Endometrial microvascular endothelial cells (primary cell): ENCODE measurements around the gene ANKMY1. TPM values are rescaled to one million over a fixed set of nuclear protein-coding genes. Genes with fewer than 3 reads are reported as not detected.
"Not testable (repeated sequence)": the region's sequence is repeated elsewhere in the genome, so short reads cannot be mapped to it uniquely, and the experiment has no call there.

ENCODE experiments used
- in situ Hi-C: cut with HindIII; loops from 2 replicates; pipeline ENCODE4 v1.10.0; 2017; ENCODE audit warnings: low sequenced_read_pairs, low pct_unique_long_range_greater_than_20kb; ENCODE audit errors: inconsistent ontology term
- total RNA-seq: library from RNA; depleted of rRNA; stranded (reverse); fragments of >200 nt; gene quantifications from one replicate; pipeline ENCODE4 v1.2.3, GENCODE V29; 2015; ENCODE audit errors: inconsistent ontology term

ANKMY1 gene
- total RNA-seq, 1 donor from 2014 or later, result 3.0 TPM

DNA sequence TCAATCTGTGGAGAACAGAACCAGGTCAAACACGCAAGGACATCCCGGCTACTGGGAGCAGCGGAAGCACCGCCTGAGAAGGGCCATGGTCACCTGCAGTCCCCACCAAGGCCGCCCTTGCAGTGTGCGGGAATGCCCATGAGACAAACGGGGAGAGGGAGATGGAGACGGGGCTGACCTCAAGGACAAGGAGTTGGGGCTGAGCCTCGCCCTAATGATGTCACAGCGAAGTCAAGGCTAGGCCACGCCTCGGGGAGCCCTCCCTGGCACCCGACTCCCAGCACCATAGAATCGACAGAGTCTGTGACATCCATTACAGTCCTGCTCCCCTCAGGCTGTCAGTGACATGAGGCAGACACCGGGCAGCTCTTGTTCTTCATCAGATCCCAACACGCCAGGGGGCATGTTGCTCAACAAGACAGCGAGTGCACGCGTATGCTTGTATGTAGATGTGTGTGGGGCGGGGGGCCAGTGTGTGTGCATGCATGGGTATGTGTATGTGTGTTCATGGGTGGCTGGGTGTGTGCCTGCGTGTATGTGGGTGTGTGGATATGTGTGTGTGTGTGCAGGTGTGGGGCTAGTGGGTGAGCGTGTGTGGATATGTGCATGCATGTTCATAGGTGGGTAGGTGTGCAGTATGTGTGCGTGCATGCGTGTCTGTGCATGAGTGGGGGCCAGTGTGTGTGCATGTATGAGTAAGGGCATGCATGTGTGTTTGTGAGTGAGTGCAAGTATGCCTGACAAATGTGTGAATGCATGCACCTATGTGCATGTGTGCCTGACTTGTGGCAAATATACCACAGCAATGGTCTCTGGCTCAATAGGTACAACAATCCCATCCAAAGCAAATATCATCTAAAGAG, 57.0 kb downstream of the ANKMY1 start:
- in situ Hi-C loops, result no loop called here

- in situ Hi-C loops, result no loop called here
These were observed 58.2 kb downstream of the ANKMY1 start for GRCh38 chr2:240499309-240500301.

DNA sequence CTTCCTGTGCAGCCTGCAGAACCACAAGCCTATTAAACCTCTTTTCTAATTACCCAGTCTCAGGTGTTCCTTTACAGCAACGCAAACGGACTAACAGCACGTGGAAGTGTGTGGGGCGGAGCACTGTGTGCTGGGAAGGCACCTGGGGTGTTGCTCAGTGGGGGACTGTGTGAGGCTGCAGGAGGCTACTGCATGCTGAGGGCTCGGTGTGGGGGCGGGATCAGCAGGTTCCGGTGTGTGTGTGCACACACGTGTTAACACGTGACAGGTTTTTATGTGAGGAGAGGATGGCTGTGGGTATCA, 58.9 kb downstream of the ANKMY1 start:
- in situ Hi-C loops, result no loop called here

- in situ Hi-C loops, result no loop called here
These were observed 59.4 kb downstream of the ANKMY1 start for GRCh38 chr2:240498171-240498957.

DNA sequence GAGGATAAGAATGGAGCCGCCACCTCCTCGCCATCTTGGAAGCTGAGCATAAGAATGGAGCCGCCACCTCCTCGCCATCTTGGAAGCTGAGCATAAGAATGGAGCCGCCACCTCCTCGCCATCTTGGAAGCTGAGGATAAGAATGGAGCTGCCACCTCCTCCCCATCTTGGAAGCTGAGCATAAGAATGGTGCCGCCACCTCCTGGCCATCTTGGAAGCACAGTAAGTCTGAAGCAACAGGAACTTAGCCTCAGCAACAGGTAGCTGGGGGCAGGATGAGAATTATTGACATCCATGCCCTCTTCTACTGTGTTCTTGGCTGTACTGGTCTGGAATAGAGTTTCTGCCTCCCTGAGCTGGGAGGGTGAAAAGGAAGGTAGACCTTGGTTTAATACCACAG, 60.7 kb downstream of the ANKMY1 start:
- in situ Hi-C loops, result not testable (repeated sequence)

DNA sequence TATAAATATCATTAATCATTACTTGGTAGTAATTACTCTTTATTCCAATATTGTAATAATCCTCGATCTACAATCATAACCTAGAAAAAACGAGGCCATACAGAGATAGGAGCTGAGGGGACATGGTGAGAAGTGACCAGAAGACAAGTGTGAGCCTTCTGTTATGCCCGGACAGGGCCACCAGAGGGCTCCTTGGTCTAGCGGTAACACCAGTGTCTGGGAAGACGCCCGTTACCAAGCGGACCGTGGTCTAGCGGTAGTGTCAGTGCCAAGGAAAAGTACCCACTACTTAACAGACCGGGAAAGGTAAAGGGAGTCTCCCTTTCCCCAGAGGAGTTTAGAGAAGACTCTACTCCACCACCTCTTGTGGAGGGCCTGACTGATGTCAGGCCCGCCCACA, 62.8 kb downstream of the ANKMY1 start:
- in situ Hi-C loops, result not testable (repeated sequence)

- in situ Hi-C loops, result no loop called here
These were observed 63.5 kb downstream of the ANKMY1 start for GRCh38 chr2:240494194-240494793.

DNA sequence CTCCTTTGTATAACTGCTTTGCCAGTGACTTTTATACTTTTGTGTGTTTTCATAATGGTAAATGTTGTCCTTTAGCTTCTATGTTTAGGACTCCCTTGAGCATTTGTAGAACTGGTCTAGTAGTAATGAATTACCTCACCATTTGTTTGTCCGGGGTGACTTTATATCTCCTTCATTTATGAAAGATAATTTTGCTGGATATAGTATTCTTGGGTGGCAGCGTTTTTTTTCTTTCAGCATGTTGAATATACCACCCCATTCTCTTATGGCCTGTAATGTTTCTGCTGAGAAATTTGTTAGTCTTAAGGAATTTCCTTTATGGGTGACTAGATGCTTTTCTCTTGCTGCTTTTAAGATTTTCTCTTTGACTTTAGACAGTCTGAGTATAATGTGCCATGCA, 66.3 kb downstream of the ANKMY1 start:
- in situ Hi-C loops, result no loop called here

GRCh38 chr2:240482141-240482540, 75.6 kb downstream of the ANKMY1 start:
- in situ Hi-C loops, result no loop called here

DNA sequence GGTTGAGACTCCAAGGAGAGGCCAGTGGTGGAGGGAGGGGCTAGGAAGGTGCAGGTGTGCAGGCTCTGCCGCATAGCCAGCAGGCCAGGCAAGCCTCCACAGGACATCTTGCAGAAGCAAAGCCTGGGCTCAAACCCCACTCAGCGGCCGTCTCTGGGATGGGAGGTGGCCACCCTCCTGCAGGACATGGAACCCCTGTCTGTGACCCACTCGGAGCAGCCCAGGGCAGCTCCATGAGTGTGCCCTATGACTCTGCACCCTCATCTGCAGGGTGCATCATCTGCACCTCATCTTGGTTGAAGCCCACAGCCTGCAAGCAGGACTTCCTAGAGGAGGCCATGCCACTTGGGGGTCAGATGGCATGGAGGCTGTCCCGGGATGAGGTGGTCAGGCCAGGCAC, 76.1 kb downstream of the ANKMY1 start:
- in situ Hi-C loops, result no loop called here

DNA sequence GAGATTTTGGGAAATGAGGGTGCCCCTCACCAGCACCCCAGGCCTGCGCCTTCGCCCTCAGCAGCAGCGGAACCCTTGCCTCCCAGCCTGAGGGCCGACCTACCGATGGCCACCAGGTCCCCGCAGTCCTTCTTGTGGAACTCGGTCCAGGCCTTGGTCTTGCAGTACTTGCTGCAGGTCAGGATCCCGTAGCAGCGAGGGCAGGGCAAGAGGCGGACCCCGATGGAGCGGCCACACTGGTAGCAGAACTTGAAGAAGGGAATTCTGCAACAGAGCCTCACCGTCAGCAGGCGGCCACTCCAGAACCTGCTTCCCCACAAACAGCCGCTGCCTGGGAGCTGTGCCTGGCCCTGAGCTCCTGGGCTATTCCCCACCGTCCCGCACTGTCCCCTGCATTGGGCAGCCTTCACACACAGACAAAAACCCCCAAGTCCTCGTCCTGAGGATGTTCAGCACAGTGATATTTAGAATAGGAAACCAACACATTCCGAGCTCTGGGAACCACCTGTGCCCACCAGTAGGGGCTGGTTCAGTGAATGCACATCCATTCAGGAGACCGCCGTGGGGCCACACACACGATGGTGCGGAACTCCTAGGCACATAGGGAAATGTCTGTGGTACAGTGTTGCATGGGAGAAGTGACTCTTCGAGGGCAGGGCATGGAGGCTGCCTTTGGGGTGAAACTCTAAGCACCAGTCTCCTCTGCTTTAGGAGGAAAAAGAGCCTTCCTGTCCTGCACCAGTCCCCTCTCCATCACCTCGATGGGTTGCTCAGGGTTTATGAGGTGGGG, 76.8 kb downstream of the ANKMY1 start:
- in situ Hi-C loops, result no loop called here

DNA sequence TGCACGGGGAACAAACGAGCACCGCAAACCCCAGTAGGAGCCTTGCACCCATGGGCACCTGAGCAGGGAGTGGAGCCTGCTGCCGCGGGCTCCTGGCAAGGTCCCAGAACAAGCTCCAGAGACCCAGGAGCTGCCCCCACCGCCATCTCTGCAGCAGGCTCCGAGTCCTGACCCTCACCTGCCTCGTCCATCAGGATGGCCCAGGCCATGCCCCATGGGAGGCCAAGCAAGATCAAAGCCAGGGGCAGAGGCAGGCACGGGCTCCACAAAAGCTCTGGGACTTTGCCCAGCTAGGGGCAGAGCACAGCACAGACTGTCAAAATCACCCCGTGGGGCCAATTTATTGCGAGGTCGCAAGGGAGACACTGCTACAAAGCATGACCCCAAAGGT, 78.7 kb downstream of the ANKMY1 start:
- in situ Hi-C loops, result no loop called here

- in situ Hi-C loops, result no loop called here
These were observed 79.3 kb downstream of the ANKMY1 start for GRCh38 chr2:240478346-240479110.

DNA sequence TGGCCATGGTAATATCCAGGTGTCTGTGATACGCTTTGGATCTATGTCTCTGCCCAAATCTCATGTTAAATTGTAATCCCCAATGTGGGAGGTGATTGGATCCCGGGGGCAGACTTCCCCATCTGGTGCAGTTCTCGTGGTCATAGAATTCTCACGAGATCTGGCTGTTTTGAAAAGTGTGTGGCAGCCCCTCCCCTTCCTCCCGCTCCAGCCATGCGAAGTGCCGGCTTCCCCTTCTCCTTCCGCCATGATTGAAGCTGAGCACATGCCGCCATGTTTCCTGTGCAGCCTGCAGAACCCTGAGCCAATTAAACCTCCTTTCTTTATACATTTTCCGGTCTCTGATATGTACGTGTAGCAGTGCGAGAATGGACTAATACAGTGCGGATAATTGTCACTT, 79.9 kb downstream of the ANKMY1 start:
- in situ Hi-C loops, result no loop called here

GRCh38 chr2:240473211-240473610, 84.6 kb downstream of the ANKMY1 start:
- in situ Hi-C loops, result no loop called here

DNA sequence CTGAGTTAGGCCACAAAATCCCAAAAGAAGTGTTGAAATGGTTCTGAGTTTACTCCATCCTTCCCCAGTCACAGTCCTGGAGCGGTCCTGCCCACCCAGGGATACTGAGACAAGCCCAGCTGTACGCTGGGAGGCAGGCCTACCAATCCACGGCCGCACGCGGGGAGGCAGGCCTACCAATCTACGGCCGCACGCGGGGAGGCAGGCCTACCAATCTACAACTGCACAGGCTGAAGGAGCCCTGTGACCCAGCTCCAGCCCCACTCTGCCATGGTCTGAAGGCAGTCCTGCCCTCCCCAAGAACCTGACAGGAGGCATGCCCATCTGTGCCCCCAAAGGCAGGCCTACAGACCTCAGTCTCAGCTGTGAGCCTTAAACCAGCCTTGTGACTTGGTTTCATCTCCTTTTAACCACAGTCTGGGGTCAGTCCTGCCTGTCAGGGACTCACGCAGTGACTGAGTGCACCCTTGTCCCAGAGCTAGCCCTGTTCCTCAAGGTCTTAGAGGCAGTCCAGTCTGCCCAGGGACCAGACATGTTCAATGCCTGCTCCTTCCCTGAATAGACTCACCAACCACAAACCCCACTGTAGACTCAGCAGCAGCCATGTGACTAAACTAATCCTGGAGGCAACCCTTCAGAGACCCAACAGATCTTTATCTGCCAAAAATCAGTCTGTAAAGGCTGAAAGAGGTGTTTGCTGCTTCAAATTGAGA, 85.6 kb downstream of the ANKMY1 start:
- in situ Hi-C loops, result no loop called here

DNA sequence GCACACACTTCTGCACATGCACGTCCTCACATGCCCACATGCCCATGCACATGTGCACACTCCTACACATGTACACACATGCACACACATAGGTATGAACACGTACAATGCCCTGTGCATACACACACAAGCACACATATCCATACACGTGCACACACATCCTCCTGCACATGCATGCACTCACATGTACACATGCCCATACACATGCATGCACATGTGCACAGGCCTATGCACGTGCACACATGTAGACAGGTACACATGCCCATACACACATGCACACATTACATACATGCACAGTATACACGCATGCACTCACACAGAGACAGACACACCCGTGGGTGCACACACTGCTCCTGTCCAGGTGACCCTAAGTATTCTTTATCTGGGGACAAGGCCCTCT, 88.0 kb downstream of the ANKMY1 start:
- in situ Hi-C loops, result no loop called here
